GM19397 (cell line): ENCODE results near the gene TAS2R38.
"Not testable (repeated sequence)": the region's sequence is repeated elsewhere in the genome, so short reads cannot be mapped to it uniquely, and the experiment has no call there.

ENCODE experiments used
- ATAC-seq: cut with Tn5 transposase; IDR thresholded peaks from one replicate; pipeline ENCODE4 v1.9.1; 2021; ENCODE audit warnings: mild to moderate bottlenecking, moderate library complexity; ENCODE audit not compliant: unreplicated experiment

TAS2R38 gene

GRCh38 chr7:141973673-141974072 is at the start of gene TAS2R38:
Gene TAS2R38 (minus strand): TSS chr7:141973773. CDS start chr7:141973689, 84 bp downstream.
- ATAC-seq, result no peak

- no peak for ATAC-seq
Measured at GRCh38 chr7:142018154-142018553, 44.6 kb upstream of the TAS2R38 start.

GRCh38 chr7:142017451-142017850 is 43.9 kb upstream of the TAS2R38 start:
- ATAC-seq, result no peak

GRCh38 chr7:142012825-142013511 is 39.4 kb upstream of the TAS2R38 start:
- ATAC-seq, result no peak

GRCh38 chr7:142010952-142011548 is 37.5 kb upstream of the TAS2R38 start:
- ATAC-seq, result no peak

GRCh38 chr7:142009187-142009586 is 35.6 kb upstream of the TAS2R38 start:
- no peak for ATAC-seq

GRCh38 chr7:142006577-142006976 is 33.0 kb upstream of the TAS2R38 start:
- ATAC-seq, result no peak

- ATAC-seq, result no peak
Measured at GRCh38 chr7:142002179-142002578, 28.6 kb upstream of the TAS2R38 start.

- ATAC-seq, result no peak
Measured at GRCh38 chr7:142001163-142001874, 27.7 kb upstream of the TAS2R38 start.

- ATAC-seq, result no peak
Measured at GRCh38 chr7:142000244-142000643, 26.7 kb upstream of the TAS2R38 start.

- ATAC-seq, result no peak
Measured at GRCh38 chr7:141999058-141999623, 25.6 kb upstream of the TAS2R38 start.

GRCh38 chr7:141993354-141993753 is 19.8 kb upstream of the TAS2R38 start:
- ATAC-seq, result no peak

- ATAC-seq, result no peak
Measured at GRCh38 chr7:141992688-141993087, 19.1 kb upstream of the TAS2R38 start.

GRCh38 chr7:141992156-141992555 is 18.6 kb upstream of the TAS2R38 start:
- ATAC-seq, result no peak

- ATAC-seq, result no peak
Measured at GRCh38 chr7:141991140-141991539, 17.6 kb upstream of the TAS2R38 start.

- ATAC-seq, result no peak
Measured at GRCh38 chr7:141990011-141990725, 16.6 kb upstream of the TAS2R38 start.

GRCh38 chr7:141987803-141988202 is 14.2 kb upstream of the TAS2R38 start:
- not testable (repeated sequence) for ATAC-seq

- no peak for ATAC-seq
Measured at GRCh38 chr7:141986923-141987322, 13.3 kb upstream of the TAS2R38 start.

- ATAC-seq, result not testable (repeated sequence)
Measured at GRCh38 chr7:141985926-141986325, 12.4 kb upstream of the TAS2R38 start.

- ATAC-seq, result no peak
Measured at GRCh38 chr7:141979568-141979967, 6.0 kb upstream of the TAS2R38 start.

GRCh38 chr7:141978351-141978750 is 4.8 kb upstream of the TAS2R38 start:
- no peak for ATAC-seq
